ENCODE measurements around the gene TSPAN32. TPM values are rescaled to one million over a fixed set of nuclear protein-coding genes. Genes with fewer than 3 reads are reported as not detected.
A peak's percentile ranks its signal among the peaks of the same experiment; 100 is the strongest.

Gene TSPAN32
- total RNA-seq, 1 experiment from 2014 or later, result not detected

DNA sequence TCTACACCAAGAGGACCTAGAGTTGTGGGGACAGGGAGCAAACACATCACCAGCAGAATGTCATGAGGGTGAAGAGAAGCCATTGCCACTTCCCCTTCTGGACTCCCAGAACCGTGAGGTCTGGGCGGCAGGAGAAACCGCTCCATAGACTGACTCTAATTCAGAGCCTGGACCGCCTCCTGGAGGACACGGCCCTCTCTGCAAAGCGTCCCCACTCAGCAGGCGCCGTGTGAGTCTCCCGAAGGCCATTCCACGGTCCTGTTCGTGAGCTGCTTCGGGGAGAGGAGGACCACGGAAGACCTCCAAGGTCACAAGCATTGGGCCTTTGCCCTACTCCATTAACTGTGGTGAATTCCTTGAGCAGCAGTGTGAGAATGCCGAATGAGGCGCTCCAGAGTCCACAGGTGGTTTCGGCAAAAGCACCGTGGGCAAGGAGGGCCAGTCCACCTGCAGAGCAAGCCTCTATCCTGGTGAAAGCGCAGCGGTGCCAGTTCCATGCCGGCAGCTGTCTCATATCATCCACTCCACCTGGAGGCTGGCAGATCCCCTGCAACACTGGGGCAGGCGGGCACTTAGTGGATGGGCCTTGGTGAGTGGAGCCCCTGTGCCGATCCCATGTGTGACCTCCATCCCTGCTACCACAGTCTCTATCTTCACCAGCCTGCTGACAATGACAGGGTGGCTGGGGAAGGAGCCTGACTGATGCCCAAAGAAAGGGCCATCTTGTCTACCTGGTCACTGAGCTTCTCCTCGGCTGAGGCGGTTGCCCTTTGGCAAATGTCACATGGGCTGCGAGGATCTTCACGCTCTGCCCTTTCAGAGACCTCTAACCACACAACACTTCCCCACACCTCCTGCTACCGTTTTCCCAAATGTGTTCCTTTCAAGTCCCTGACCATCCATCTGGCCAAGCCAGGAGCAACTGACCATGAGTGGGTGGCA lies 7.6 kb upstream of the TSPAN32 start:
- H3K36me3 ChIP-seq (ENCODE audit: control insufficient read depth in 1 of 2, insufficient read depth in 2 of 2, low read length in 2 of 2), result no peaks in the 10 kb centered on the region
- no peak overlapping the region for H2AFZ ChIP-seq (ENCODE audit: low read depth, low read length, poor library complexity, severe bottlenecking)
- ATAC-seq (no peak), DNase-seq (ENCODE audit: low read depth, low spot score) (no peak)
- H3K9ac ChIP-seq (ENCODE audit: low read length), result no peak overlapping the region
- BruUV-seq (replicated peaks), result no TSS peak
- no peaks in the 10 kb centered on the region for H3K4me1 ChIP-seq (ENCODE audit: control insufficient read depth in 1 of 2, insufficient read depth in 2 of 2, low read length in 2 of 2)
- intact Hi-C loops (cut with micrococcal nuclease), result no loop called here
- ChIA-PET CTCF (no interaction called here), RAD21 (ENCODE audit: low non-redundant PET in 1 of 2, low total read pairs in 2 of 2, uncharacterized antibody in 2 of 2, unreplicated experiment in 2 of 2) (no interaction called here), POLR2A (no interaction called here)
- no peaks in the 10 kb centered on the region for H3K9me3 ChIP-seq (ENCODE audit: control insufficient read depth in 1 of 2, insufficient read depth in 1 of 2, low read depth in 1 of 2, low read length in 2 of 2)
- no peak overlapping the region for H3K4me2 ChIP-seq (ENCODE audit: low read length)
- no peaks in the 10 kb centered on the region for H4K20me1 ChIP-seq (ENCODE audit: insufficient read depth)
- TF ChIP-seq SRF (IDR thresholded peaks at IDR 0.05; ENCODE audit: low read depth) (no peak), RAD21 (IDR thresholded peaks at IDR 0.05; ENCODE audit: low read depth) (peak; percentile 21; the same call in 1 of the 2 replicates), EZH2phosphoT487 (IDR thresholded peaks at IDR 0.05; ENCODE audit: borderline replicate concordance) (no peak), EGR1 (IDR thresholded peaks at IDR 0.05; ENCODE audit: low read depth) (no peak)
- TF ChIP-seq, protein P1, sequence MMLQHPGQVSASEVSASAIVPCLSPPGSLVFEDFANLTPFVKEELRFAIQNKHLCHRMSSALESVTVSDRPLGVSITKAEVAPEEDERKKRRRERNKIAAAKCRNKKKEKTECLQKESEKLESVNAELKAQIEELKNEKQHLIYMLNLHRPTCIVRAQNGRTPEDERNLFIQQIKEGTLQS (IDR thresholded peaks at IDR 0.05), result no peak
- TF ChIP-seq, protein P2, sequence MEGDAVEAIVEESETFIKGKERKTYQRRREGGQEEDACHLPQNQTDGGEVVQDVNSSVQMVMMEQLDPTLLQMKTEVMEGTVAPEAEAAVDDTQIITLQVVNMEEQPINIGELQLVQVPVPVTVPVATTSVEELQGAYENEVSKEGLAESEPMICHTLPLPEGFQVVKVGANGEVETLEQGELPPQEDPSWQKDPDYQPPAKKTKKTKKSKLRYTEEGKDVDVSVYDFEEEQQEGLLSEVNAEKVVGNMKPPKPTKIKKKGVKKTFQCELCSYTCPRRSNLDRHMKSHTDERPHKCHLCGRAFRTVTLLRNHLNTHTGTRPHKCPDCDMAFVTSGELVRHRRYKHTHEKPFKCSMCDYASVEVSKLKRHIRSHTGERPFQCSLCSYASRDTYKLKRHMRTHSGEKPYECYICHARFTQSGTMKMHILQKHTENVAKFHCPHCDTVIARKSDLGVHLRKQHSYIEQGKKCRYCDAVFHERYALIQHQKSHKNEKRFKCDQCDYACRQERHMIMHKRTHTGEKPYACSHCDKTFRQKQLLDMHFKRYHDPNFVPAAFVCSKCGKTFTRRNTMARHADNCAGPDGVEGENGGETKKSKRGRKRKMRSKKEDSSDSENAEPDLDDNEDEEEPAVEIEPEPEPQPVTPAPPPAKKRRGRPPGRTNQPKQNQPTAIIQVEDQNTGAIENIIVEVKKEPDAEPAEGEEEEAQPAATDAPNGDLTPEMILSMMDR (IDR thresholded peaks at IDR 0.05 in 2 of 3, conservative IDR thresholded peaks at IDR 0.05 in 1 of 3; ENCODE audit: borderline replicate concordance in 1 of 3, insufficient read depth in 1 of 3, low read depth in 2 of 3, low read length in 2 of 3), result 0 out of 6 replicates have a peak, but pooled peaks of 2 of the 3 experiments have one; percentile 8 to 11
- H3K79me2 ChIP-seq (ENCODE audit: insufficient read depth, low read length), result no peaks in the 10 kb centered on the region
- H3K4me3 ChIP-seq (replicated peaks in 1 of 2; ENCODE audit: low read depth in 1 of 2, low read length in 2 of 2), result no peak overlapping the region
- H3K9me2 ChIP-seq (ENCODE audit: insufficient read depth), result no peaks in the 10 kb centered on the region
- no peak overlapping the region for H3K27ac ChIP-seq (ENCODE audit: low read depth, low read length)
- no peaks in the 10 kb centered on the region; the same call in 1 of the 2 replicates for H3K27me3 ChIP-seq (ENCODE audit: insufficient read depth, low read length)

All from HCT116 (cell line).